HG02970 (cell line): ENCODE data around the gene WWOX.

ENCODE experiments used
- ATAC-seq: cut with Tn5 transposase; IDR thresholded peaks from one replicate; pipeline ENCODE4 v1.9.1; 2021; ENCODE audit warnings: mild to moderate bottlenecking, moderate library complexity, moderate number of reproducible peaks; ENCODE audit not compliant: unreplicated experiment, low FRiP score

The WWOX gene

DNA sequence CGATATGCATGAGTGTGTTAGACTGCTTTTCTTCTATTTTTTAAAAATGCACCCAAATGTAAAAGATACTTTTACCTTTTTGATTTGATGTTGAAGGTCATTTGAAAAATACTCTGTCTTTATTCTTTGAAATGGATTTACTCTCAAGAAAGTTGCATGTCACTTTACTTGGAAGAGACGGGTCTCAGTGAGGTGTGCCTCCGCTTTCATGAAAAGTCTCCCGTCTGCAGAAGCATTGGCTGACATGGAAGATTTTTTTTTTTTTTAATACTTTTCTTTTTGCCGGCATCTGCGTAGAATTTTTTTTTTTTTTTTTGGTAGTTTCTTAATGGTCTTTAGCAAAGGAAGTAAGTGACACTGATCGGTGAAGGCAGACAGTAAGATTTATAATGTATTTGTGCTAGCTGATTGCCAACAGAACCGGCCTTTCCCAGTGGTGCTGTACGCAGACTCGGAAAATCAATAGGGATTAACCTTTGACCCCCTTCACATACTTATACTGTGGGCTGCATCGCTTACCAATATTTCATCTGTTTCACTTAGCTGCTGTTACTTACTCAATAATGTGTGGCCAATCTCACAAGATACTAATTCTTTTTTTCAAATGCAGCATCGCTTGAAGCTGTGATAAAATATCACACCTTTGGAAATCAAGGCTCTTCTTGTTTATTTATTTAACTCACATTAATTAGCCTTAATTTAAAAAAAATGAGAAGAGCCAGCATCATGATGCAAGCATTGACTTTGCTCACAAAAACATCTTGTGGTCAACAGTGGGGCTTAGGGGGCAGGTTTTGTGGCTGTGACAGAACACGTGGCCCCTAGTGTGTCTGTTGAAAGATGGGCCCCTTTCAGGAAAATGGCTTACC lies 383.9 kb downstream of the WWOX start:
- ATAC-seq, result no peak

DNA sequence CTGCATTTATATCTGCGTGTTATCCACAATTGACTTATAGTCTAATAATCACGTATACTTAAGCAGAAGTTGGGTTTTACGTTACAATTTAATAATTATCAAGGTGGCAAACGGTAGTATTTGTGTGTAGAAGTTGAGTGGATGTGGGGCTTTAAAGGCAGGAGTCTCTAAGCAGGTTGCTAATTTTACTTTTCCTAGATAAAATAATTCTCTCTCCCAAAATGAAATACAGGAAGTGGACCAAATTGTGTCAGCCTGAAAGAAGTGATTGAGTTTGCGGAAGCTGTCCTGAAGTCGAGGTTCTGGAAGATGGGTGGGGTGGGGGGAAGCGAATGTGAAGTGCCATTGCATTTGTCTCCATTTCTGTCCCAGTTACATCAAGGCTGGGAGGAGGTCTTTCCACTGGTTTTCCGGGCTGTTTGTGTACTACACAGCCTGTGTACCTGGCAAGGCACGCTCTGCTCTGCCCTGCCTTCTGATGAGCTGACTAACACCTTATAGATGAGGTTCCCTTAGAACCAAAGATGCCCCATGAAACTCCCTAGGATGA lies 385.1 kb downstream of the WWOX start:
- ATAC-seq, result no peak

DNA sequence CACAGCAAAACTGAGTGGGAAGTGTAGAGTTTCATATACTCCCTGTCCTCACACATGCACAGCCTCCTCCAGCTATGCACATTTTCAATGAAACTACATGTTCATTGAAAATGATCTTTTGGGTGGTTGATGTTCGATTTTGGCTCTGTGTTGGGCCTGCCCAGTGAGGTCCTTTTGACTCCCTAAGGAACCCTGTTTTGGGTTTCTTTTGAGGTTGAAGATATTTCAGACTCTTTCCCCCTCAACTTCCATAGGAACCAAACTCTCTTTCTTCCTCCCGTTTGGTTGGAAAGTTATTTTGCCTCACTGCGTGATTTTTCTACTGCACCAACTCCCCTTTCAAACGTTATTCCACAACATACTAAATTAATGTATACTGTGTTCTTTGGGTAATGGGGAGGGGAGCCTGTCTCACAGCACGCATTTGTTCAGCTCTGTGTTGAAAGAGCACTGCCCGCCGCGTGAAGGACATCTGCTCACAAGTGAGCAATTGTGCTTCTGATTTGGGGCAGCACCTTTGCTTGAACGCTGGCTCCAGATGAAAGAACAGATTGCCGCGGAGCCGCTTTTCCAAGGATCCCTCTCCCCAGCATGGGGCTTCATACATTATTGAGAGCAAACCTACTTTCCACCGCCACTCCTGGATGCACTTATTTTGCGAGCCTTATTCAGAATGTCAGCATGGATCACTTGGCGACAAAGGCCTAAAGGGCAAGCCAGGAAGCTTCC lies 385.9 kb downstream of the WWOX start:
- no peak for ATAC-seq

DNA sequence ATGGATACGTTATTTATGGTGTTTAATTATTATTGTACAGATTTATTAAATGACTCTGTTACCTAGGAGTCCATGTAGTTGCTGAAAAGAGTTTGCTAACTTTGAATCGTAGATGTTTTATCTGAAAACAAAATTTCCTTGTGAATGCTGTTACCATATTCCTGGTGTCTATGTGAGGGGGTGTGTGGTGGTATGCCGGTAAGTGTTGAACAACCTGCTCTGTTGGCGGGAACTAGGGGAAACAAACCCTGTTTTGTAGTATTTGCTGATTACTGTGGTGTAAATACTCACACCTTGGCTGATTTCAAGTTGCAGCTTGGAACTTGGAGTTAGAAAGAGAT lies 386.4 kb downstream of the WWOX start:
- no peak for ATAC-seq

DNA sequence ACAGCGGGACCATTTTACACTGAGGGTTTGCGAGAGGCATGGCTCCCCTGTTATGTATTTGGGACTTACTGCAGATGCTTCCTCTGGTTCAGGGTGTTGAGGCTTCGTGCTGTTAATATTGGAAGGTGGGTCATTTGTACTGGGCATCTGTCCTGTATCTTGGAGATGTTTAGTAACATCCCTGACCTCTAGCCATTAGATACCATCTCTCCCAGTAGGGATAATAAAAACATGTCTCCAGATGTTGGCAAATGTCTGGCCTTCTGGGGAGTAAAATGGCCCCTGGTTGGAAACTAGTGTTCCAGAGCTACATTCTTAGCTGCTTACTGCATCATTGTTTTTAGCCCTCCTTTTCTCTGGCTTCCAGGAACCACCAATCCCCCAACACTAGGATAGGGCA lies 388.0 kb downstream of the WWOX start:
- no peak for ATAC-seq

DNA sequence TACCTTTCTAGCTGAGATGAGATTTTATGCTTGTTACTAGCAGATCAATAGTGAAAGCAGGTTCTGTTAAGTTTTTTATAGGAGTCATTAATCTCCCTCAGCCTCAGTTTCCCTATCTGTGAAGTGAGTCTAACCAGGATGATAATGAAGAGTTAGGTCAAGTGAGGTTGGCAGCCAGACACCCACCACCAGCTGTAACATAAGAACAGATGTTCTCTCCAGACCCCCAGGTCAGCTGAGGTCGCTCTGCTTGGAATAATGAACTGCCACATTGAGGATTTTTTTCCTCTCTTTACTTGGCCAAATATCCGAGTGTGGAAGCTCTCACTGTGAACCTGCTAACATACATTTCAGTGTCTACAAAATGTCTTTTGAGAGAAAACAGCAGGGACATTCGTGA lies 389.6 kb downstream of the WWOX start:
- no peak for ATAC-seq

DNA sequence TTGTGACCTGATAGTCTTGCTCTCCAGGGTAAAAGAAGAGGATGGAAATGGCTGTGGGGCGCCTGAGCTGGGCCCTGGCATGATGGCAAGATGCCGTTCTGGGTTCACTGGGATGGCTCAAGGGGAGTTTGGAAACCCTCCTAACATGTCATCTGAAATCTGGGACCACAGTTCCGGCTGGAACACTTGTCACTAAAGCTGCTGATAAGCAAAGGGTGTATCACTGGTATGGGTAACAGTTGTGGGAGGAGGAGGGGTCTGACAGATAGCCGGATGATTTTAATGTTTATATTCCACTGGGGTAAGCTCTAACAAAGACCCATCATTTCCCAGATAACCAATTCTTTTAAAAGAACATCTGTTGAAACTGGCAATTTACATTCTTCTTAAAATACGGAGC lies 390.2 kb downstream of the WWOX start:
- ATAC-seq, result no peak

DNA sequence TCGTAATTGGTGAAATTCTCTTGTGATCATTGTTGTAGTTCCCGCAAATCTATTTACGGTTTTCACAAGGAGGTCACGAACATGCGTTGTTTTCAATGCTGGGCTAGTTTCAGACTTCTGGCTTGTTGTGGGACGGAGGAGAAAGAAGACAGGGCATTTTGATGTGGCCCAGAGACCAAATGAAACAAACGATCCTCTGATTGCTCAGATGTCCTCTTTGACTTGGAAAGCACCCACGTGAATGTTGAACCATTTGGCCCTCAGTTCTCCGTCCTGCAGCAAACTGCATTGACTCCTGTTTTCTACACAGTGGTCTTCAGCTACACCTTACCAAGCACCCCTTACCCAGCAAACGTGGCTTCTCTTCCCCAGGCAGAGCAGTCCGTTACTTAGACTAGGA lies 391.0 kb downstream of the WWOX start:
- no peak for ATAC-seq

DNA sequence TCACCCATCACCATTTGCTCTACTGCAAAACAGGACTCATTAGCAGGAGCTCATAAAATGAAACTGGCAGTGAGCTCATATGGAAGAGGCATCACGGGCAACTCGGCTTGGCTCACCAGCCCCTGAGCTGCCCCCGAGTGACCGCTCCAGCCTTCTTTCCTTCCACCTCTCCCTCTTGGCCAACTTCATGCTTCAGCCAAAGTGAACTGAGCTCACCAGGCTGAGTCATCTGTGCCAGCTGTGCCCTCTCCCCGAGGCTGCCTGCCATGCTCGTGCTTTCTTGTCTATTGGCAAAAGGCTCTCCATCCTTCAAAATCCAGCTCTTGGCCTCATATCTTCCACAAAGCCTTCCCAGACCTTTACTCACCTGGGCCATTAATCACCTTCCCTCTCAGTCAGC lies 391.4 kb downstream of the WWOX start:
- no peak for ATAC-seq

DNA sequence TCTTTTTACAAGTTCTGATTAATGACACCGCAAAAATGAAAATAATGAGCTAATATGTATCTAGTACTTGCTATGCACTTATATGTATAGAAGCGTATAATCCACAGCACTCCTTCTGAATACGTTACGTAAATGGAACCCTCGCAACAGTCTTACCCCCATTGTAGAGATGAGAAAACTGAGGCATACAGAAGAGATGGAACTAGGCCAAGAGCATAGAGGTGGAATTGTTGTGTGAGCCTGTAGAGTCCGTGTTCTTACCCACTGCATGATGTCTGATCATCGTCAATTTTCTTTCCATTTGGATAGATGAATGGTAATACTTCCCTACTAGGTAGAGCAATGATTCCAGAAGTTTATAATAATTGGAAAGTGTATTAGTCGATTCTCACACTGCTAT lies 394.1 kb downstream of the WWOX start:
- no peak for ATAC-seq

DNA sequence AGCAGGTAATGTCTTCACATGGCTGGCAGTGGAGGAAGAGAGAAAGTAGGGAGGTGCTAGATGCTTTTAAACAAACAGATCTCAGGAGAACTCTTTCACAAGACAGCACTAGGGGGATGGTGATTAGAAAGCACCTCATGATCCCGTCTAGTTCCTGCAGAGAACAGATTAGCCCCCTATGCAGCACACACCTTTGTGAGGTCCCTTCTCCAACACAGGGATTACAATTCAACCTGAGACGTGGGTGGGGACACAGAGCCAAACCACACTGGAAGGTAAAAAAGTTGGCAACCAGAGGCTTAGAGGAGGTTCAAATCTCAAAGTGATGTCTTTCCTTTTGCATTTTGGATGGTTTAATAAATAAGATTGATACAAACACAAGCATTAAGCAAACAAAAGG lies 394.7 kb downstream of the WWOX start:
- no peak for ATAC-seq

DNA sequence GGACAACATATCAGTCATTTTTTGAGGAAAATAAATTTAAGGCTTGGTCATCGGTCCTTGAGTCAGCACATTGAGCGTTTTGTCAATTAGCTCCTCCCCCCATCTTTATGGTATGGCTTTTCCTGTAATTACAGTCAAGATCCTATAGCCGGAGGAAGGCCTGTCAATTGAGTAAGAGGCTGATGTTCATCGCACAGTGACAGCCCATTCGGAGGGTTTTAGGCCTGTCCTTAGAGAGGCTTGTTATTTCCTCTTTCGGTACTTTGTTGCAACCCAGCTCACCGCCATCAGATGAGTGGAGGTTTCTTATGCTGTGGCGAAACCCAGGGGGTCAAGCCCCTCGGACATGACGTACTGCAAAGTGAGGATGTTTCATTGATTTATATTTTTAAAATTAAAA lies 395.2 kb downstream of the WWOX start:
- ATAC-seq, result no peak

DNA sequence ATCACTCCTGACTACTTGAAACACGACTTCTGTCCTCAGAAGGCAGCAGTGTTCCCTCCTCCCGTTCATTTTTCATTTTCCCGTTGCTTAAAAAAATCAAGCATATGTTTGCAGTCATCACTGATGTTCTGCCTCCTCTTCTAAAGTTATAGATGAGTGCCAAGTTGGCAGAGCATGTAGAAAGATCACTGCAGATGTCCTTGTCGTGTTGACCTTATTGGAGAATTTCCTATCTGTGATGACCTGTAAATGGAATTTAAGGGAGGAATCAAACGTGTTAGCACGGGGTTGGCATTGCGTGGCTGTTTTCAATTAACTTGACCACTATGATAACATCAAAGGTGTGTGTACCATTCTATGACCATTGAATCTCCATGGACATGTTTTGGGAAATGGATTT lies 396.7 kb downstream of the WWOX start:
- ATAC-seq, result no peak

DNA sequence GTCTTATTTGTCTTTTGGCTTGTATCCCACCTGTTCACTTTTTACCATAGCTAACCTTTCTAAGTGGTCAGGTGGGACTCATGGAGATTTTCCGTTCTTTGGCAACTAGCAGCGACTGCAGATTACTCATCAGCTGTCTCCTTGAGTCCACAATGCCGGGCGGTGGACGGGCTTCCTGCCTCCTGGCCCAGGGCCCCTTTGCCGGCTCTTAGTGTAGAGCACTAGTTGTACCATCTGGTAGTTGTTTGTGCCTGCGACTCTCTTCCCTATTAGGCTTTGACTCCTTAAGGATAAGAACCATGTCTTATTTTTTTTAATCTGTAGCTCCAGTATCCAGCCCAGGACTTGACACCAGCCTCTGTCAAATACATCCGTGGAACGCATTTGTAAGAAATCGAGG lies 399.9 kb downstream of the WWOX start:
- no peak for ATAC-seq

DNA sequence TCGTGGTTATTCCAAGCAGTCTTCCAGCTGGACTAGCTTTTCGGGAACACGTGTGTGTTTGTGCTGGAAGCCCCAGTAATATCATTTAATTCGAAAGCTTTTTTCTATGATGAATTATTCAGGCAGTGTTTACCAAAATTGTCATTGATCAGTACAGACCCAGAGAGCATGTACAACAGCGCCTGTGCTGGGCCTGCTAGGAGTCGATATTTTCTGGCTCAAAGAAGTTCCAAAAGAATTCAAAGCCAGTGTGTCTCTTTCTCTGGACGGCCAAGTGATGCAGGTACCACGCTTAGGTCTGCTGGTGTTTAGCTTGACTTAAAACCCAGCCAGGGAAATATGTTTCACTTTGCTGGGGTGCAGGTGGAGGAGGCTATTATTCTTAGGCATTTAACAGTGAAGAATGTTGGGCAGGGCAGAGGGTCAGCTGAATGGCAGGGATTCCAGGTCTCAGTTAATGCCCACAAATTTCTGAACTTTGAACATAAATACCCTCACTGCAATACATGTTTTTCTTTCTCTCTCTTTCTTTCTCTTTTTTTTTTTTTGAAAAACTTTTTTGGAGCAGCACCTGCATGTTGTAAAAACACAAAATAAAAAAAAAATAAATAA lies 401.3 kb downstream of the WWOX start:
- no peak for ATAC-seq

DNA sequence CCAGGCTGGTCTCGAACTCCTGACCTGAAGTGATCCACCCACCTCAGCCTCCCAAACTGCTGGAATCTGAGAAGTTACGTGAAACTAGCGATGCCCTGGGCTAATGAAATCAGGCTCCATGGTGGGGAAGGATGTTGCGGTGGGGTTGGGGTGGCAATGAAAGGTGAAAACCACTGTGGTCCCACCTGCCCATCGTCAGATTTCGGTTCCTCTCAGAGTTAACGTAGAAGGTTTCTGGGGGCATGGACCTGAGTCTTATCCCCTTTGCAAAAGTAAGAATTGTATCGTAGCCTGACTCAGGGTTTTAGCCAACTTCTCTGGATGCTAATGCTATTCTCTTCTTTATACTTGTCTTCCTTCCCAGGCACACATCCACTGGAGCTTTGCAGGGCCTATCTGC lies 402.3 kb downstream of the WWOX start:
- no peak for ATAC-seq

DNA sequence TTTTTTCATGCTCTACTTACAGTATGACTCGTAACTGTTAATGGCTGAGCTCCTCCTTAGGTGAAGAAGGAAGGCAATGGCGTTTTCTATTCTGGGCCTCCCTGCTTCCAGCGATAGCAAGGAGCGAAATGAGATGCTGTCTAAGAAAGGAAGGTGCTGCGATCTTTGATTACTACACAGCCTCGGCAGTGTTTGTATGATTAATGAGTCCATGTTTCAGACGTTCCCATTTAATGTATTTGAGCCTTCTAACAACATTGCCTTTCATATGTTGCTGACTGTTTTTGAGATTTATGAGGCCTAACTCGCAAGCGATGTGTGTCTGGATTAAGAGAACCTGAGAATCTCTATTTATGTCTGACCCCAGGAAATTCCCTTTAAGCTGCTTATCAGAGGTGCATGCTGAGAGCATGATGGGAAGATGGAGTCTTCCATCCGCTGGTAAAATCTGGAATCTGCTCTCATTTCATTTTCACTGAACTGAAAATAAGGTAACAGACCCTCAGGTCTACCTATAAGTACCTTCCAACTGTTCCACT lies 403.4 kb downstream of the WWOX start:
- no peak for ATAC-seq

DNA sequence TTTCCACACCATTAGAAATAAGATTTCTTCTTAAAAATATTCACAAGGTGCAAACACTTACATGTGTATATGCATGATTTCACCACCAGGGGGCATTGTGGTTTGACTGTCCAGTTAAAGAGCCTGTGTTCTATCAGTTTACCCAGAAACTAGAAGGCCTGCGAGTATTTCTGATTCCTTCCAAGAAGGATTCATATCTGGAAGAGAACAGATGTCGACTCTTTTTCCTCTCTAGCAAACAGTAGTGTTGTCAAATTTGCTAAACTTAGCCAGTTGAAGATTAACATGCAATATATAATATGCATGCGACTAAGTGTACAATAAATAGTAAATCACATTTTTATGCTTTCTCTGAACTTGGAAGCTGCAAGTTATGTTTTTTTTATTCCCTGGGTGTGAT lies 404.1 kb downstream of the WWOX start:
- no peak for ATAC-seq

DNA sequence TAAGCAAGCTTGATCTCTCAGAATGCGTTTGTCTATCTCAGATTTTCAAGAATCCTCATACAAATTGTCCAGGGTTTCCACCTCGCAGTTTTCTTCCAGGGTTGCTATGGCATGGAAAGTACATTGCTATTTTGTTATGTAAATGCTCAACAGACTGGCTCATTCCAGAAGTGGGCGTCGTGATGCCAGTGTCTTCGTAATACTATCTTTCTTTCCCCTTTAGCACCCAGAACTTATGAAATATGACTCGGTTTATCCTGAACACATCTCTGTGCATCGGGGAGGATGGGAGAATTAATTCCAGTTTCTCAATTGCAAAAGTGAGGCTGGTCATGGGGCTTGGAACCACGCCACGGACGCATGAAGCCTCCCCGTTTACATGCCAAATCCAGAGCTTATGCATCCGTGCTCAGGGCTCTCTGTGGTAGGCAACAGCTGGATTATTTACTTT lies 405.0 kb downstream of the WWOX start:
- no peak for ATAC-seq

DNA sequence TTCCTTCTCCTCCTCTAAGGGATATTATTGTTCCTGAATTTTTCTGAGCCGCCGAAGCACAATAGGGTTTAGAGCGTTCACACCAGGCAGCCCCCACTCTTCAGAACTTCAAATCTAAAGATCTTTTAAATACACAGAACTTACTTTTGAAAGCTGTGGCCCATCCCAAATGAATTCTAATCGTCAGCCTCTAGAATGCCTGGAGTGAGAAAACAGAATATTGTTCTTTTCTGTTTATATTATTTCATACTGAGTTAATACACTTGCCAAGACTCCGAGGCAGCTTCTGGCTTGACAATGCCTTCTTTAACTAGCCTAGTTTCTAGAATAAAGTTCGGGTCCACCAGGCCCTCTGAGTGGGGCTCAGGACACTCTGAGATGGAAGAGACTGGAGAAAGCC lies 405.6 kb downstream of the WWOX start:
- no peak for ATAC-seq
